Gastrocnemius medialis (tissue), 4 donors: Measurements from ENCODE around the gene MYH10. TPM values are rescaled to one million over a fixed set of nuclear protein-coding genes. Genes with fewer than 3 reads are reported as not detected.

Source experiments
- ATAC-seq, 2 donors: fragments of 150-250 bp; one replicate each; pipeline ENCODE4 v1.9.1; 2016
- DNase-seq, 2 donors: peaks; one replicate each; pipeline ENCODE4 v3.0.0-alpha.2; 2019
- H3K27ac ChIP-seq, 4 donors: fragments of 200-600 bp; sonication (generic); 1 replicate in 1 of 4; 2 replicates in 3 of 4; pipeline ENCODE4 v1.5.1; 2016 to 2018; ENCODE audit warnings: mild to moderate bottlenecking in 2 of 4, moderate library complexity in 1 of 4
- H3K27me3 ChIP-seq, 3 donors: fragments of 200-600 bp; sonication (generic) in 2 of 3; 1 replicate in 1 of 3; 2 replicates in 2 of 3; pipeline versions ENCODE4 v1.5.1 to v1.6.0; 2016 to 2019; ENCODE audit warnings: mild to moderate bottlenecking in 1 of 3, moderate library complexity in 1 of 3
- H3K36me3 ChIP-seq, 2 donors: fragments of 200-600 bp; sonication (generic) in 1 of 2; one replicate each; pipeline ENCODE4 v1.5.1; 2017 to 2018
- H3K4me1 ChIP-seq, 2 donors: fragments of 200-600 bp; sonication (generic) in 1 of 2; one replicate each; pipeline ENCODE4 v1.5.1; 2016 to 2017; ENCODE audit warnings: mild to moderate bottlenecking in 2 of 2
- H3K4me3 ChIP-seq, 4 donors: fragments of 200-600 bp; sonication (generic) in 3 of 4; 1 replicate in 1 of 4; 2 replicates in 3 of 4; pipeline ENCODE4 v1.5.1; 2016 to 2019; ENCODE audit warnings: mild to moderate bottlenecking in 2 of 4
- H3K9me3 ChIP-seq, 3 donors: fragments of 200-600 bp; sonication (generic) in 2 of 3; 1 replicate in 1 of 3; 2 replicates in 2 of 3; pipeline ENCODE4 v1.5.1; 2016 to 2019
- CTCF ChIP-seq, 5 experiments: fragments of 450-650 bp in 3 of 5; fragments of 200-600 bp in 2 of 5; sonication (generic) in 2 of 5; IDR thresholded peaks in 4 of 5; conservative IDR thresholded peaks in 1 of 5; 1 replicate in 4 of 5; 2 replicates in 1 of 5; pipeline ENCODE4 v1.5.1; 2016 to 2019; ENCODE audit warnings: antibody characterized with exemption in 5 of 5, mild to moderate bottlenecking in 3 of 5, moderate library complexity in 3 of 5
- POLR2A ChIP-seq, 2 donors: fragments of 450-650 bp; IDR thresholded peaks; one replicate each; pipeline ENCODE4 v1.6.1; 2017; ENCODE audit warnings: antibody characterized with exemption in 2 of 2, mild to moderate bottlenecking in 2 of 2, moderate library complexity in 2 of 2
- in situ Hi-C, 4 donors: fragments of 200-750 bp; cut with MboI; loops; one replicate each; pipeline versions ENCODE4 v1.15.0 to v1.8.0; 2017; ENCODE audit warnings: low sequenced_read_pairs in 4 of 4
- intact Hi-C: fragments of 100-400 bp; cut with DNase I; formaldehyde crosslinking; loops from one replicate; pipeline ENCODE4 v1.15.1; 2023; ENCODE audit warnings: low total_unique reads
- total RNA-seq, 4 donors: library from RNA; depleted of rRNA; stranded (reverse); fragments of >200 nt; gene quantifications; one replicate each; pipeline versions ENCODE4 v1.1.0 to v1.2.3, GENCODE V29; 2016

MYH10 gene
- total RNA-seq, 4 donors from 2014 or later = 2.5 to 10.6 (median 4.1) TPM

- H3K4me3 ChIP-seq = no peak overlapping the region
- H3K27ac ChIP-seq = no peak overlapping the region
- no peaks in the 10 kb centered on the region for H3K4me1 ChIP-seq
- intact Hi-C loops = no loop called here
- H3K36me3 ChIP-seq = peaks cover 0 to 1% of the 10 kb centered on the region in 2 donors
- in situ Hi-C loops = no loop called here
- no peak for ATAC-seq
- no peak for TF ChIP-seq POLR2A (IDR thresholded peaks at IDR 0.05)
- no peak for TF ChIP-seq CTCF (IDR thresholded peaks at IDR 0.05 in 4 of 5, conservative IDR thresholded peaks at IDR 0.05 in 1 of 5)
- DNase-seq = no peak
- no peaks in the 10 kb centered on the region for H3K27me3 ChIP-seq
- no peaks in the 10 kb centered on the region for H3K9me3 ChIP-seq
Measured at GRCh38 chr17:8514801-8515200, 115.7 kb downstream of the MYH10 start.

GRCh38 chr17:8506145-8506544 lies 124.4 kb downstream of the MYH10 start:
- Histone ChIP-seq H3K36me3 (peaks cover 0 to 17% of the 10 kb centered on the region in 2 donors), H3K9me3 (no peaks in the 10 kb centered on the region), H3K4me3 (peak overlapping the region; percentile 30 to 59 (median 44)), H3K27me3 (no peaks in the 10 kb centered on the region), H3K4me1 (no peaks in the 10 kb centered on the region), H3K27ac (peak overlapping the region in 2 of 4 donors; percentile 23 to 41)
- in situ Hi-C loops = no loop called here
- TF ChIP-seq POLR2A (IDR thresholded peaks at IDR 0.05) (no peak), CTCF (IDR thresholded peaks at IDR 0.05 in 4 of 5, conservative IDR thresholded peaks at IDR 0.05 in 1 of 5) (no peak)
- intact Hi-C loops = no loop called here
- DNase-seq (peak; percentile 22 to 59), ATAC-seq (peak in 1 of 2 donors; percentile 81)

GRCh38 chr17:8504460-8505207 lies 125.9 kb downstream of the MYH10 start:
- no peak overlapping the region for H3K4me3 ChIP-seq
- no peaks in the 10 kb centered on the region for H3K9me3 ChIP-seq
- intact Hi-C loops (no loop called here), in situ Hi-C loops (no loop called here)
- no peaks in the 10 kb centered on the region for H3K27me3 ChIP-seq
- no peak overlapping the region for H3K27ac ChIP-seq
- peaks cover 0 to 22% of the 10 kb centered on the region in 2 donors for H3K36me3 ChIP-seq
- no peak for DNase-seq
- H3K4me1 ChIP-seq = no peaks in the 10 kb centered on the region
- TF ChIP-seq CTCF (IDR thresholded peaks at IDR 0.05 in 4 of 5, conservative IDR thresholded peaks at IDR 0.05 in 1 of 5) (no peak), POLR2A (IDR thresholded peaks at IDR 0.05) (no peak)
- no peak for ATAC-seq

GRCh38 chr17:8503807-8504206 lies 126.7 kb downstream of the MYH10 start:
- intact Hi-C loops = no loop called here
- Histone ChIP-seq H3K9me3 (no peaks in the 10 kb centered on the region), H3K36me3 (peaks cover 0 to 21% of the 10 kb centered on the region in 2 donors), H3K4me1 (no peaks in the 10 kb centered on the region), H3K27me3 (no peaks in the 10 kb centered on the region), H3K27ac (no peak overlapping the region), H3K4me3 (no peak overlapping the region)
- TF ChIP-seq POLR2A (IDR thresholded peaks at IDR 0.05) (no peak), CTCF (IDR thresholded peaks at IDR 0.05 in 4 of 5, conservative IDR thresholded peaks at IDR 0.05 in 1 of 5) (no peak)
- ATAC-seq (no peak), DNase-seq (no peak)
- in situ Hi-C loops = no loop called here
